Muscle of back (tissue), 11 donors: ENCODE results near the gene NDST4. TPM values are rescaled to one million over a fixed set of nuclear protein-coding genes. Genes with fewer than 3 reads are reported as not detected.
"Not testable (repeated sequence)": the region's sequence is repeated elsewhere in the genome, so short reads cannot be mapped to it uniquely, and the experiment has no call there.

Experiments used
- DNase-seq, 3 donors: peaks; one replicate each; pipeline versions ENCODE4 v3.0.0 to v3.0.0-alpha.2; 2013
- polyA plus RNA-seq, 10 donors: library from polyadenylated mRNA; unstranded; fragments of 120-200 nt; gene quantifications; one replicate each; pipeline ENCODE4 v1.2.1, GENCODE V29; 2013; ENCODE audit not compliant: insufficient read length in 10 of 10

Gene NDST4
- polyA plus RNA-seq, 10 donors, result 0.79 to 1.8 (median 1.1) TPM

DNA sequence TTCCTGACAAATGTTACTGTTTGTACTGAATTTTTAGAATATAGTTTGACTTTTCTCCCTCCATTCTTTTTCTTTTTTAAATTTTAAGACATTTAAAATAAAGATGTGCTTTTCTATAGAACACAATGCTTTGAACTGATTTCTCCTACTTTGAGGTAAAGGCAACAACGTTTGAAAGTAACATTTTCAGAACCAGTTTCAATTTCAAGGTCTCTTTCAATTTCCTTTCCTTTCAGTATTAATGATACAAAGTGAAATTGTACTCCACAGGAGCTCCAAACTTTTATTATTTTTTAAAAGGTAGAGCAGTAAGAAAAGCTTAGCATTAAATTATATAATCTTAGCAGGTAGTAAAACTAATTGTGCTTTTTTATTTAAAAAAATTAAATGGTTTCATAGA is 54.9 kb downstream of the NDST4 start:
- DNase-seq, result no peak

- DNase-seq, result no peak
Observed at GRCh38 chr4:115054836-115055235, 58.6 kb downstream of the NDST4 start.

GRCh38 chr4:115053313-115053712 is 60.1 kb downstream of the NDST4 start:
- no peak for DNase-seq

- no peak for DNase-seq
Observed at GRCh38 chr4:115042496-115042895, 70.9 kb downstream of the NDST4 start.

GRCh38 chr4:115030281-115030680 is 83.1 kb downstream of the NDST4 start:
- no peak for DNase-seq

DNA sequence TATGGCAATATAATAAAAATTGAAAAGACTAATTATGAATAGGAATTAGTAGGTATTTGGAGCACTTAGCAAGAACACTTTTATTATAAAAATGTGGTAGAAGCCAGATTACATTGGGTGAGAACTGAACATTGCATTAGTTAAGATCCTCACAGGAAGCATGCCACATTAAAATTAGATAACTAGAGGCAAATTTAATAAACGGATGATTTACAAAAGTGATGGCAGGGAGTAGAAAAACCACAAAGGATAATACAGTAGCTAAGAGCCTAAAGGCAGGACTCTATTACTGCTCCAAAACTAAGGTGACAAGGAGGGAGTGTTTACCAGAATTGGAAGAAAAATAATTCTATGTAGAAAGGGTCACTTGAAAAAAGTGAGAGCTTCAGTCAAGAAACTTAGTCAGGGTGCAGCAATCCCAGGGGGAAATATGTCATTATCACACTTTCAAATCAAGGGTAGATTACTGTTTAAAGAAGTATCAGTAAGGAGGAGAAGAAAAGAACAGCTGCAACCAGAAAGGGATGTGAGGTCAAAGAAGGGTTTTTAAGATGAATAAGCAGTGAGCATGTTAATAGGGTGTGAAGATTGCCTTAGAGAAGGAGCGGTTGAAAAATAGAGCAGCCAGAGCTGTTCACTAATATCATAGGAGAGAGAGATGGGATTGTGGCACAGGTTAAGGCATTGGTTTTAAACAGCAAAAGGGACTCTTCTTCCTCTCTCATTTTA is 84.6 kb downstream of the NDST4 start:
- DNase-seq, result no peak

DNA sequence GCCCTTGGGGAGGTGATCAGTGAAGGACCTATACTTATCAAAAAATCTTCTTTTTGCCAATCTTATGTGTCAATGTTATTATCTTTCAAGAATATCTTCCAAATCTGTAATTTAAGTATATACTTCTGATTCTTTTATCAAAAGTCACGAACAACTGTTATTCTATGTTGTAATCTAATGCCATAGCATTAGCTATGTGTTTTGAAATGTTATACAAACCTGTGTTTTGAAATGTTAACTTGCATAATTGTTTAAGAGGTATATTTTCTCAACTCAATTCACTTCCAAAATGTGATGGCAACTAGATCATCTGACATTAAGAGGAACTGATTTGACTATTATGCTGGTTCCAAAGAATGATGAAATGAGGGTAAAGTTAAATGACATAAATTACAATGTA is 113.5 kb downstream of the NDST4 start:
- no peak for DNase-seq

- DNase-seq, result peak in 1 of 3 donors; percentile 3
Observed at GRCh38 chr4:114998316-114998715, 115.1 kb downstream of the NDST4 start.

- peak in 1 of 3 donors; percentile 2 for DNase-seq
Observed at GRCh38 chr4:114997576-114998247, 115.7 kb downstream of the NDST4 start.

DNA sequence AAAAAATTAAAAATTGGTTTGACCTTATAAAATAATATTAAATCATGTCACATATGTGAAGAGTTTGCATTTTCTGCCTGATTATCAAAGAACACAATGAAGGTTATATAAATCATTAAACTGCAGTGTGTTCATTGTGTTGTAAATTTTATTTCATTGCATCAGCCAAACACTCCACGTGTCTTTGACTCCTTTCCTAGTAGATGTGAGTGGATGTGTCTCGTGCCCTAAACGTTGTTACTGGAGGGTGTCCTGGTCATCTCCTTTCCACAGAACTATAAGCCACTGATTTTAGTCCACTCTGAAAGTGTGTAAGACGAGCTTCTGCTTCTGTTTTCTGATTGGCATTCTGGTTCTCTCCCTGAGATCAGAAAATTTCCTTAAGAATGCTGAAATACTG is 127.3 kb downstream of the NDST4 start:
- DNase-seq, result no peak

- DNase-seq, result peak in 2 of 3 donors; percentile 12 to 26
Observed at GRCh38 chr4:114980932-114981708, 132.3 kb downstream of the NDST4 start.

DNA sequence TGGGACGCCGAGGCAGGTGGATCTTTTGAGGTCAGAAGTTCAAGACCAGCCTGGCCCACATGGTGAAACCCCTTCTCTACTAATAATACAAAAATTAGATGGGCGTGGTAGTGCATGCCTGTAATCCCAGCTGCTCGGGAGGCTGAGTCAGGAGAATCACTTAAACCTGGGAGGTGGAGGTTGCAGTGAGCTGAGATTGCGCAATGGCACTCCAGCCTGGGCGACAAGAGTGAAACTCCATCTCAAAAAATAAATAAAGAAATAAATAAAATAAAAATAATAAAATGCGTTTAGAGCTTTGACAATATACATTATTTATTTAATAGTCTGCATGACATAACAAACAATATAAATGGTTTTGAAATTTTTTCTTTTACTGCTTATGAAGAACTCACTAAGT is 133.0 kb downstream of the NDST4 start:
- not testable (repeated sequence) for DNase-seq

DNA sequence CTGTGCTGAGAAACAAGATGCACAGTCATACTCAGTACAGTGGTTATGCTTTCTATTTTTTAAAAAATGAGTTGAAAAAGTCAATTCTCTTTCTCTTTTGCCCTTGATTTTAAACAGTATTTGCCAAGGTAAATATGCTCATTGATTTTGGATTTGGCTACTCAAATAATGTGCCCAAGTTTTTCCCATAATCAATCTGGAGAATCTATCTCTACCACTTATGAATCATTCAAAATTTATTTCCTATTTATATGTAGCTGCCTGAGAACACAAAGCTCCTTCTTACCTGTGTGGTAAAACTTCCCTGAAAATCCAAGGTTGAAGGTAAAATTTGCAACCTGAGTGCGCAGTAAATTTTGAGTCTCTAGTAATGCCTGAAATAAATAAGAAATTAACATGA is 136.5 kb downstream of the NDST4 start:
- DNase-seq, result no peak

DNA sequence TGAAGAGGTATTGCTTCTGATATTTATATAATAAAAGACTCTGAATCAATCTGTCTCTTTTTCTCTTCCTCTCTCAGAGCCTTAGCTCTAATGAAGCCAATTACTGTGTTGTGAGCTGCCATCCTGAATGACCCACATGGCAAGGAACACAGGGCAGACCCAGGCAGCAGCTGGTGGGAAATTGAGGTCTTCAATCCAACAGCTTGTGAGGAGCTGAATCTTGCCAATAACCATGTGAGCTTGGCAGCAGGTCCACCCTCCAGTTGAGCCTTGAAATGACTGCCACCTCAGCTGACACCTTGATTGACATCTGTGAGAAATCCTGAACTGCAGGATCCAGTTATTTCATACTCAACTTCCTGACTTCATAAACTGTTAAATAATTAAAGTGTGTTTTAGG is 149.4 kb downstream of the NDST4 start:
- DNase-seq, result no peak

- no peak for DNase-seq
Observed at GRCh38 chr4:114945616-114946015, 167.8 kb downstream of the NDST4 start.

- no peak for DNase-seq
Observed at GRCh38 chr4:114941503-114941902, 171.9 kb downstream of the NDST4 start.

GRCh38 chr4:114927881-114928280 is 185.5 kb downstream of the NDST4 start:
- no peak for DNase-seq

GRCh38 chr4:114926583-114926982 is 186.8 kb downstream of the NDST4 start:
- peak in 2 of 3 donors; percentile 15 to 62 for DNase-seq

GRCh38 chr4:114924311-114924710 is 189.1 kb downstream of the NDST4 start:
- DNase-seq, result no peak

- DNase-seq, result no peak
Observed at GRCh38 chr4:114922592-114922933, 190.9 kb downstream of the NDST4 start.

GRCh38 chr4:114921790-114922591 is 191.4 kb downstream of the NDST4 start:
- no peak for DNase-seq

DNA sequence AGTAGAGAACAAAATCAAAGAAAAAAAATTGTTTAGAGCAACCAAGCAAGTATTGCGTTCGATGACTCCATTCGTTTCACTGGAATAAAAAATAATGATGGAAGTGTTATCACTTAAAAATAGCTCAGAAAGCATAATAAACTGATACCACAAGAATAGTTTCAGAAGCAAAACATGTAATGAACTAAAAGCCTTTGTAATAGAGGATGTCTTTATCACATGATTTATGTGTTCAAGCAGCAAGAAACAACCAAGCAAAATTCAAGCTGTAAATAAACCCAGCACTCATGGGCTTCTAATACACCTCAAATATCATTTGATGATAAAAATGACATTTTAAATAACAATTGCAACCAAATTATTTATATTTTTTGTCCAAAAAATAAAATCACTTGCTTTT is 192.2 kb downstream of the NDST4 start:
- DNase-seq, result no peak
